Activated T-cell treated with anti-CD3 and anti-CD28 coated beads for 24 hours (primary cell): ENCODE data around the gene FHIP2A.
"Not testable (repeated sequence)": the region's sequence is repeated elsewhere in the genome, so short reads cannot be mapped to it uniquely, and the experiment has no call there.

Experiments
- DNase-seq: peaks from one replicate; pipeline ENCODE4 v3.0.0-alpha.2; 2020; ENCODE audit warnings: low read depth

The FHIP2A gene

DNA sequence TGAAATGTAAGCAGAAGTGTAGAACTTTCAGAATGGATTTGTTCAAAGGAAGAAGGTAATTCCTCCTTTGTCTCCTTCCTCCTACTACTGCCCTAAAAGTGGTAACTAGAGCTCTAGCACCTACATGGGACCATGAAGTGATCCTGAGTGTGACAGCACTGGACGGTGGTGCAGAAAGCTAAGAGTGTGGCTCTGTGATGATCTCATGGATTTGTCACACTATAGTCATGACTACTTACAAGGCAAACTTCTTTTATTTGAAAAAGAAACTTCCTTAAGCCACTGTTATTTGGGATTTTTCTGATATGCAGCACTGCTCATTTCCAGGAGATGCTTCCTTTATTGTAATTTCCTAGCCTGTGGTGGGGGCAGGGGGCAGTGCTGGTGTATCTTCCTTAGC lies 5.8 kb upstream of the FHIP2A start:
- no peak for DNase-seq

DNA sequence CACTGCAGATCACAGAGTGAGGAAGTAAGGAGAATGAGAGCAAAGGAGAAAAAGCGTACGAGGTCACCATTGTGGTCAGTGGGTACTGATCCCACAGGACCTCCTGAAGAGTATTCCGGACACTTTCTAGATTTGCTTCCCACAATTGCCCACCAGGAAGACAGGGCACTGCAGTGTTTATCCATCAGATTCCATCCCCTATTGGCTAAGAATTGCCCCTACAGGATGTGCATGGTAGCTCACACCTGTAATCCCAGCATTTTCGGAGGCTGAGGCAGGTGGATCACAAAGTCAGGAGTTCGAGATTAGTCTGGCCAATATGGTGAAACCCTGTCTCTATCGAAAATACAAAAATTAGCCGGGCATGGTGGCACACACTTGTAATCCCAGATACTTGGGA lies 5.3 kb upstream of the FHIP2A start:
- DNase-seq, result no peak

DNA sequence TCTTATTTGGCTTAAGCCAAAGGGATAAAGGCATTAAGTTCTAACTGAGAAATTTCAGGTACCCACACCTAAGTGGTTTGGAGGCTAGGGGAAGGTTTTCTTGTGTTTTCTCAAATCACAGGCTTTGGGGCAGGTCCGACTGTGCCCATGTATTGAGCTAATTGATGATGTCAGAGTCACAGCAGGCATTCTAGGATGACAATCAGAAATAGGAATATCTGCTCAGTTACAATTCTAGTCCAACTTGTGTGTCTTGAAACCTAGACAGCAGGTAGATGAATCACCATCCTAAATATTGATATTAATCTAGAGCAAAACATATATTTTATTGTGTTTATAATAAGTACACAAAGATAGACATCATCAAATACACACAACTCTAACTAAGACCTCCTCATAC lies 2.3 kb upstream of the FHIP2A start:
- DNase-seq, result no peak

DNA sequence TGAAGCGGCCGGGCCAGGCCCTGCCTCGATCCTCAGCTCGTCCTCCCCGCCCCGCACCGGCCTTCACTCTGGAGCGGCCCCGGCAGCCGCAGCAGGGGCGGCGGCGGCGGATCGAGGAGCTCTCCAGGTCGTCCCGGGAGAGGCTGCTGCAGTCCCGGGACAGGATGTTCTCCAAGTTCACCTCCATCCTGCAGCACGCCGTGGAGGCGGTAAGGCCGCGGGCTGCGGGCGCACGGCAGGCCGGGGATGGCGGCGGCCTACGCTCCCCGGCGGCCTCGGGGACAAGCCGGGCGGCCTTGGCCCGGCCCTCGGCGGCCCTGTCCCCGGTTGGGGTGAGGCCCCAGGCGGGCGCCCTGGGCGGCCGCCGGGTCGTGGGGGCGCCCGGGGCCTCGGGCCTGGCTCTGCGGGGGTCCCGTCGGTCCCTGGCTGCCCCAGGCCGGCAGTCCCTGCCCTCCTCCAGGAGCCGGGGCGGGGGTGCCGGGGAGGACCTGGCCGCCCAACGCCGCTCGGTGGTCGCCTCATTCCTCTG lies 399 bp downstream of the FHIP2A start:
- DNase-seq, result no peak

DNA sequence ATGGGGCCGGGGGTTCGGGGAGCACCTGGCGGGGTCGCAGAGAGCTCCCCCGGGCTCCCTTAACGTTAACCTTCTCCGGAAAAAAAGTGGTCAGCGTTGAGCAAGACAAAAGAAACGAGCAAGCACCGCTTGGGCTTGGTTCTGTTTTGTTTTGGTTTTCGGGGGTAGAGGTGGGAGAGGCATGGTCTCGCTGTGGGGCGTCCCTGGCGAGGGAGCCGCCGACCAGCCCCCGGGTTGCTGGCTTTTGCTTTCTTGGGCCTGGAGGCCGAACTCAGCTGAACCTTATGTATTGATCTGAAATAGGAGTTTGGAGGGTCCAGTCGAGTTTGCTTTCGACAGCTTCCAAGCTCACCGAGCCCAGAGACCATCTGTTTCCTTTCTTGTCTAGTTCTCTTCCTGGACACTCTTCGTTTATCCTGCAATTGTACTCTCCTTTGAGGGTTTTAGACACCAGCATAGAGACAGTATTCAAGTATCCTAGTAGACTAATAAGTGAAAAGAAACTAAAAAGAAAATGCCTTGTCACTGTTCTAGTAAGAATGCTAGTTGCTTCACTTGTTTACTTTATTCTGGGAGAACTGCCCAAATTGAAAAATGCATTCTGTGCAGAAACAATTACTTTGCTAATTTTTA lies 980 bp downstream of the FHIP2A start:
- DNase-seq, result no peak

DNA sequence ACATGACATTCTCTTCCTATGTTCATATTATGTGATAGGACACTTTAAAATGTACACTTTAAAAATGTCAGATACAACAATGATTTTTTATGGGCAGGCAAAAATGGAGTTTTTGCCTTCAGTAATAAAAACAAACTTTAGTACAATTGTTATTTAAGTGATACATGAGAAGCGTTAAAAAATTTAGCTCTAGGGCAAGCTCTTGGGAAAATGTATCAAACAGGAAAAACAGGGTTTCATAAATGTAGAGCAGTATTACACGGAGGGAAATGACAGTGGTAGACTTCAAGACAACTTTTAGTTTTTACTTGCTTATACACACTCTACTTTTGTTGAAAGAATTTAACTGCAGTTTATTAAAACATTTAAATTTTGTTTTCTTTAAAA lies 1.5 kb downstream of the FHIP2A start:
- DNase-seq, result no peak

DNA sequence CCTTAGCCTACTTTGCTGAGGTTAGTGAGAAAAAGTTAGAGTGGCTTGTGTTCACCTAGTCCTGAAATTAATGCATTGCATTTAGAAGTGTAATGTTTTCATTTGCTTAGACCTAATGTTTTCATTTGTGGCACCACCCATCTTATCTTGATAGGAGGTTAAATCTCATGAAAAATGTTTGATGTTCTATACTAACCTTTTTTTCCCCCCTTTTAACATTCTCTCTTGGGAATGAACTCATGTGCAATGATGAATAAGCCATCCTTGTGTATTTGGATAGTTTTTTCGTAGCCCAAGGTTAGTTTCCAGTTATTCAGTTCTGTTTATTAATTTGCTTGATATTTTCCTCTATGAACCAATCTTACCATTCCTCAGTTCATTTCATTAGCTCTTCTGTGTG lies 2.8 kb downstream of the FHIP2A start:
- no peak for DNase-seq

DNA sequence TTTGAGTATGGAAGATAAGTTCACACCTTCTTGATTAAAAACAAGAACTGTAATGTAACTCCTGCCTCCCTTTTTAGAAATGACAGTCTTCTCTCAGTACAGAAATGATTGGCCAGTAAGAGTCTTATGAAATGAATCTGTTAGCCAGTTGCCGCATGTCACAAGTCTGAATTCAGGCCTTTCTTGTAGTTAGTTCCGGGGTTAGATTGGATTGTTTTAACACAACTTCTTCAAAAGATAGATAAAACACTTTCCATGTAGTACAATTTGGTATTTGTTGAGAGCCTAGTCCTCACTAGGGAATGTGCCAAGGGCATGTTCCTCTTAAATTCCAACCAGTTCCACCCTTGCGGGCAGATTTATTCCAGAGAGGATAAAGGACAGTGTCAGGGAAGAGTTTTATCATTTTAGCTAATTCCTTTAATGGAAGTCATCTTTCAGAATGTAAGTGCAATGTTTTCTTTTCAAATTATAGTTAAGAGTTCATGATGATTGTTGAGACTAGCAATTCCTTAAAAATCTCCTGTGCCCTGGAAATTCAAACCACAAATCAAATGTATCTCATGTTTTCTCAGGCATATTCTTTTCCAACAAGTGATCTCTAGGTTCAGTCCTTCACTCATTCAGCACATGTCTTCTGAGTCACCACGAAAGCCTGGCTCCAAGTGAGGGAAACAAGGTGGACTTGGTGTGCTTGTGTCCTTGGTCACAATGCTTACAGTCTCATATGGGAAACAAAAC lies 4.1 kb downstream of the FHIP2A start:
- DNase-seq, result no peak

DNA sequence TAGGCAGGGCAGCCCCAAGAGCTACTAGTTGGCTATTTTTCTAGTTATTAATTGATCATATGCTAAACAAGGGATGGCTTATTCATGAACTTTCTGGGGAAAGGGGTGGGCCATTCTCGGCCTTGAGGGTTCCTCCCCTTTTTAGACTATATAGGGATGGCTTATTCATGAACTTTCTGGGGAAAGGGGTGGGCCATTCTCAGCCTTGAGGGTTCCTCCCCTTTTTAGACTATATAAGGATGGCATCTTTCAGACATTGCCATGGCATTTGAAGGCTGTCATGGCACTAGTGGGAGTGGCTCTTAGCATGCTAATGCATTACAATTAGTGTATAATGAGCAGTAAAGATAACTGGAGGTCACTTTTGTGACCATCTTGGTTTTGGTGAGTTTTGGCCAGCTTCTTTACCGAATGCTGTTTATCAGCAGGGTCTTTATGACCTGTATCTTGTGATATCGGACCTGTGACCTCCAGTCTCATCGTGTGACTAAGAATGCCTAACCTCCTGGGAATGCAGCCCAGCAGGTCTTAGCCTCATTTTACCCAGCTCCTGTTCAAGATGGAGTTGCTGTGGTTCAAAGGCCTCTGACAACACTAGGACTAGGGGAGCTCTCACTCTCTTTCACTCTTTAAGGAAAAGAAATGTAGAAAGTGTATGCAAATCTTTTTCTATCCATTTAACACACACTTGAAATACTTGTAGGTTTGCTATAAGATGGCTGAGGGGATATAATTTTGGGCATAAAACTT lies 7.8 kb downstream of the FHIP2A start:
- DNase-seq, result no peak

DNA sequence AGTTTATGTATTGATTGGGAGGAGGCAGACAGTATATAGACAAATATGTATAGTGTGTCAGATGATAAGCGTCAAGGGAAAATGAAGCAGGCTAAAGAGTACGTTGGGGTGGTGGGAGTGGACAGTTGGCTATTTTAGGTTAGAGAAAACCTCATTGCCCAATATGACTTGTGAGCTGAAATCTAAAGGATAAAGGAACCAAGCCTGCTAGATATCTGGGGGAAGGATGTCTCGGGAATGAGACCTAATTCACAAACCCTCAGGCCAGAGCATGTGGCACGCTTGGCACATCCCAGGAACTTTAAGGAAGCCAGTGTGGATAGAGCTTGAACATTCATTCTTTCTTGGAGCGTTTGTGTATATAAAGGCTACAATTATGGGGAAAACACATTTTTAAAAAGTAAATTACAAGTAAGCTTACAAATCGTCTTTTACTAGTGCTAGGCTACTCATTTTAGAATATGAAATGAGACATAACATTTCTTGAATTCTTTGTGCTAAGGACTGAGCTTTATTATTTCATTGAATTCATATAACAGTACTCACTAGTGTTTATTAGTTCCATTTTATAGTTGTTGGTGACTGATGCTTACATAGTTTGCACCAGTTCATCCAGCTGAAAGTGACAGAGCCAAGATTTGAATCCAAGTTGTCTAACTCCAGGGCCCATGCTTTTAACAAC lies 9.7 kb downstream of the FHIP2A start:
- DNase-seq, result no peak

DNA sequence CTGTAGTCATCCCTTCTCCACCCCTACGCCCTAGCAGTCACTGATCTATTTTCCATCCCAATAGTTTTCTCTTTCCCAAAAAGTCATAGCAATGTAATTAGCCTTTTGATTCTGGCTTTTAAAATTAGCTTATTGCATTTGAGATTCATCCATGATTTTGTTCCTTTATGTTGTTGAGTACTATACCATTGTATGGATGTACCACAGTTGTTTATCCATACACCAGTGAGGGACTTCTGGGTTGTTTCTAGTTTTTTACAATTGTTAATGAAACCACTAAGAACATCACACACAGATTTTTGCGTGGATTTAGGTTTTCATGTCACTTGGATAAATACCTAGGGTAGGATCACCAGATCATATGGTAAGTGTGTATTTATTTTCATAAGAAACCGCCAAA lies 16.1 kb downstream of the FHIP2A start:
- DNase-seq, result no peak

DNA sequence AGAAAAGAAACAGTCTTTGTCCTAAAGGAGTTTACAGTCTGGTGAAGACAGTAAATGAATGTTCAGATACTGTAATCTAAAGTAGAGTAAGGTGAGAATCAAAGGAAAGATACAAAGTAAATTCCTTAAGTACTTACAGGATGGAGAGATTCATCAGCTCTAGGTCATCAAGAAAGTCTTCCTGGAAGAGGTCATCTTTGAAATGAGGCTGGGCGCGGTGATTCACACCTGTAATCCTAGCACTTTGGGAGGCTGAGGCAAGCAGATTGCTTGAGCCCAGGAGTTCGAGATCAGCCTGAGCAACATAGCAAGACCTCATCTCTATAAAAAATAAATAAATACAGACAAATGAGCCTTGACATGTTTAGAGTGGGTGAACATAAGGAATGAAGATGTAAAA lies 18.3 kb downstream of the FHIP2A start:
- DNase-seq, result no peak

DNA sequence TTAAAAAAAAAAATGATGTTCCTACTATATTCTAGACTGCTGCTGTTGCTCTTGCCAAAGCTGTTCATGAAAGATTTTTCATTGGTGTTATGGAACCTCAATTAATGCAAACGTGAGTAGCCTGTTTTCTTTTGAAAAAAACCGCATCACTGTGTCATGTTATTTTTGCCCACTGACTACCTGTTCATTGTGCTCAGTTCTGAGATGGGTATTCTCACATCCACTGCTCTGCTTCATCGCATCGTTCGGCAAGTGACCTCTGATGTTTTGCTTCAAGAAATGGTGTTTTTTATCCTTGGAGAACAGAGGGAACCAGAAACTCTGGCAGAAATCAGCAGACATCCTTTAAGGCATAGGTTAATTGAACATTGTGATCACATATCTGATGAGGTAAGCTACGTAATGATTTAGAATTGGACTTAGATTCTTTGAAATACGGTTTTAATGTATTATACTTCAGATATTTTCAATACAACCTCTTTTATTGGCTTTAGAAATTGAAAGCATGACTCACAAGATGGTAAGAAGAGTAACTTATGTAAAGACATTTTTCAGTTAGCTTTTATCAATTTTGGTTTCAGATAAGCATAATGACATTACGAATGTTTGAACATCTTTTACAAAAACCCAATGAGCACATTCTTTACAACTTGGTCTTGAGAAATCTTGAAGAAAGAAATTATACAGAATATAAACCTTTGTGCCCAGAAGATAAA lies 24.6 kb downstream of the FHIP2A start:
- no peak for DNase-seq

DNA sequence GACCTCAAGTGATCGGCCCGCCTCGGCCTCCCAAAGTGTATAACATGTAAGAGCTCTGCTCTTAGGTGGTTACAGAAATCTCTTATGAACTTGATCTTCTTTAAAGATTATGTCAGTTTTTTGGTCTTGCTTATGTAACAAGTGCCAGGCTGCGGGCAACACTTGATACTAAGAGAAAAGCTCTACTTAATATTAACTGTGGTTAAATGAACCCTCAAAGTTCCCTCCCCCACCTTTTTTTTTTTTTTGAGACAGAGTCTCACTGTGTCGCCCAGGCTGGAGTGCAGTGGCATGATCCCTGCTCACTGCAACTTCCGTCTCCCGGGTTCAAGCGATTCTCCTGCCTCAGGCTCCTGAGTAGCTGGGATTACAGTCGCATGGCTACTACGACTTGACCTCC lies 25.9 kb downstream of the FHIP2A start:
- DNase-seq, result not testable (repeated sequence)

DNA sequence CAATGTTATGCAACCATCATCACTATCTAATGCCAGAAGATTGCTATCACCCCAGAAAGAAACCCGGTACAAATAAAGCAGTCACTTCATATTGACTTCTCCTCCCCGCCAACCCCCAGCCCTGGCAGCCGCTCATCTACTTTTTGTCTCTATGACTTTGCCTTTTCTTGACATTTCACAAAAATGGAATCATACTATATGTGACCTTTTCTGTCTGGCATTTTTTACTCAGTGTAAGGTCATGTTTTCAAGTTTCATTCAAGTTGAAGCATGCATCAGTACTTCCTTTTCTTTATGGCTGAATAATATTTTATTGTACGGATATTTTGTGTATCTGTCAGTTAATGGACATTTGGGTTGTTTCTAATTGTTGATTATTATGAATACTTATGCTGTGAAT lies 28.1 kb downstream of the FHIP2A start:
- no peak for DNase-seq

DNA sequence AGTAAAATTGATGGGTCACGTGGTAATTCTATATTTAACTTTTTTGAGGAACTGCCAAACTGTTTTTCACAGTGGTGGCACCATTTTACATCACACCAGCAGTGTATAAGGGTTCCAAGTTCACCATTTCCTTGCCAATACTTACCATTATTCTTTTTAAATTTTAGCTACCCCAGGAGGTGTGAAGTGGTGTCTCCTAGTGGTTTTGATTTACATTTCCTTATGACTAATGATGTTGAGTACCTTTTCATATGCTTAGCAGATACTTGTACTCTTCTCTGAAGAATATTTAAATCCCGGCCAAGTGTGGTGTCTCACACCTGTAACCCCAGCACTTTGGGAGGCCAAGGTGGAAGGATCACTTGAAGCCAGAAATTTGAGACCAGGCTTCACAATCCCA lies 28.5 kb downstream of the FHIP2A start:
- DNase-seq, result no peak

DNA sequence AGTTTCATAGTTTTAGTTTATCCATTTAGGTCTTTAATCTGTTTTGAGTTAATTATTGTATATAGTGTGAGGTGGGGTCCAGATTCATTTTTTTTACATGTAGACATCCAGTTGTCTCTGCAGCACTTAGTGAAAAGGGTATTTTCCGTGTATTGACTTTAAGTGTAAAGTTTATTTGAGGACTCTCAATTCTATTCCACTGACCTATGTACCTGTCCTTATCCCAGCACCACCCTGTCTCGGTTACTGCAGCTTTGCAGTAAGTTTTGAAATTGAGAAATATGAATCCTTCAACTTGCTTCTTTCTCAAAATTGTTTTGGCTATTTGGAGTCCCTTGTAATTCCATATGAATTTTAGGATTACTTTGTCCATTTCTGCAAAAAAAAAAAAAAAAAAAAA lies 29.8 kb downstream of the FHIP2A start:
- DNase-seq, result no peak

DNA sequence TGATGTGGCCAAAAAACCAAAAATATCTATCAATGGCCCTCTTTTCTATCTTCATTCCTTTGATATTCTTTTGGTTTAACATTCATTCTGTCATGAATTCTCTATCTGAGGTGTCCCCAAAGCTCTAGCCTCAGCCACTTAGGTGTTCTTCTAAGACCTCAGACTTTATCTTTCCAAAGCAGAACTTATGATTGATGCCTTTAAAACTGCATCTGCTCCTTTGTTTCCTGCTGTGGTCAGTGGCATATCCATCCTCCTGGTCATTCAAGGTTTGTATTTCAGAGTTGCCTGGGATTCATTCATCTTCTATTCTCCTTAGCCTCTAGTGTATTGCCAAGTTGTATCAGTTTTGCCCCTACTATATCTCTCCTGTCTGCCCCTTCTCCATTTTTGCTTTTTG lies 30.6 kb downstream of the FHIP2A start:
- no peak for DNase-seq

DNA sequence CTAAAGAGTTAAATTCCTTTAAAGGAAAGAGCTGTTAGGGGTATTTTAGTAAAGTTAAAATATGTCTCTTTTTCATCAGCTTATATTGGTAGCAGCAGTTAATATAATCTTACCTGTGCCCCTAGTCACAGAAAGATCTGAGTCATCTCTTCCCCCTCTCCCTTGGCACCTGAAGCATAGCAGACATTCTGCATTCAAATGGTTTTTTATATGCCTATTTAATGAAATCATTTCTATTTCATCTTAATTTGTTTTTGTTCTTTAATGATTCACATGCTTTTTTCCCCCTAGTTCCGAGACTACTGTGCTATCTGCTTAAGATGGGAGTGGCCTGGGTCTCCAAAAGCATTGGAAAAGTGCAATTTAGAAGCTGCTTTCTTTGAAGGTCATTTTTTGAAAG lies 33.3 kb downstream of the FHIP2A start:
- no peak for DNase-seq

DNA sequence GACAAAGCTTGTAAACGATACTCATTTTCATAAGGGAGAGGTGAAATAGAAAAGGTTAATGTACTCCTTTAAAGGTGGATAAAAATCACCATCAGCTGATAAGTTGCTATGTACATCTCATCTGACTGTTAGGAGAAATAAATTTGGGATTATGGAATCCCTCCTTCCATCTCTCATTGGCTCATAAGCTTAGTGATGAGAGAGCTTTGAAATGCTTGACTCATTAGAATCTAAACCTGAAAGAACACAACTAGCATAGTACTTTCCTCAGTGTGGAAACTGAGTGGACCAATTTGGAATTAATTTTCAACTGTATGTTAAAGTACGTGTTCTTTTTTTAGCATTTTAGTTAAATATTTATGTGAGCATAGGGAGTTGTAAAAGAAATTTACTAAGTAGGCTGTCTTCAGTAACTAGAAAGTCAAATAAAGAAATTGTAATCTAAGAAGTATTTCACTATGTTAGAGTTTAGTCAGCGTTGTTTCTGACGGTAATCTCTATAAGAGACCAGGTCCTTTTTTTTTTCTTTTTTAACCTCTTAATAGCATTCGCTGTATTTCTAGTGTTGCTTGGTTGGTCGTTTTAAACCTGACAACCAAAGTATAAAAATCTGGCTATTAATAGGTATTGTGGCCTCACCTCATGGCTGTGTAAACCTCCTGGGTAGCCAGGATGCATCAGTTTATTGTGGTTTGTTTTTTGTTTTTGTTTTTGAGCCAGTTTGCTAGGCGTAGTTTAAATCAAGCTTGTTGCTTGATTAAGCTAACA lies 34.4 kb downstream of the FHIP2A start:
- DNase-seq, result no peak
